ENCODE results near the gene SNX18. TPM values are rescaled to one million over a fixed set of nuclear protein-coding genes. Genes with fewer than 3 reads are reported as not detected.

The SNX18 gene
- total RNA-seq, 4 donors from 2014 or later, result 26.3 to 36.3 (median 30.6) TPM

- Histone ChIP-seq H3K4me3 (no peak overlapping the region), H3K4me1 (peaks cover 0 to 17% (median 10%) of the 10 kb centered on the region in 3 donors), H3K9me3 (no peaks in the 10 kb centered on the region), H3K27ac (no peak overlapping the region), H3K27me3 (peaks cover 0 to 14% (median 0%) of the 10 kb centered on the region in 4 donors), H3K36me3 (no peaks in the 10 kb centered on the region)
- WGBS, 2 donors, result 82 to 83% methylated on average over 2 of the region's 2 CpGs
- TF ChIP-seq CTCF (IDR thresholded peaks at IDR 0.05), result no peak
- TF ChIP-seq POLR2A (IDR thresholded peaks at IDR 0.05), result no peak
- intact Hi-C loops (cut with DNase I), result no loop called here
- no peak for DNase-seq
Observed at GRCh38 chr5:54567996-54568395, 50.4 kb downstream of the SNX18 start.

GRCh38 chr5:54570916-54571315, 53.4 kb downstream of the SNX18 start:
- Histone ChIP-seq H3K4me3 (no peak overlapping the region), H3K27me3 (peaks cover 0 to 24% (median 0%) of the 10 kb centered on the region in 4 donors), H3K36me3 (no peaks in the 10 kb centered on the region), H3K27ac (no peak overlapping the region), H3K9me3 (no peaks in the 10 kb centered on the region), H3K4me1 (peaks cover 0 to 17% (median 10%) of the 10 kb centered on the region in 3 donors)
- no peak for DNase-seq
- intact Hi-C loops (cut with DNase I), result no loop called here
- TF ChIP-seq POLR2A (IDR thresholded peaks at IDR 0.05) (no peak), CTCF (IDR thresholded peaks at IDR 0.05) (no peak)
- WGBS, 2 donors, result 28 to 32% methylated on average over 2 to 5 of the region's 5 CpGs

DNA sequence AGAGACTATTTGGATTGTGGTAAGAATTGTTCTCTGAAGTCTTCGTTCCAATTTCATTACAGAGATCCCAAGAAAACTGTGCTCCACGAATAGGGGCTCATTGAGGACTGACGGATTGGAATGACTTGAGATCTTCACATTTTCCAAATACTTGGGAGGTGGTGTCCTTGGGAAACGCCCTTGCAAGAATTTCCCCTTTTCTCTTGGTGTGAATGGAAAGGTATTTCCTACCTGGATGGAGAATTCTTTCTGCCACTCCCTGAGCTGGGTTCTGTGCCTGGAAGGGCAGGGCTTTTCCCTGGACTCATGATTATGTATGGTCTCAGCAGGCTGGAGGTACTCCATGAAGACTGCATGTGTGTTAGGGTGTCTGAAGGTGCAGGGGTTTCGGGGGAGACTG, 53.9 kb downstream of the SNX18 start:
- Histone ChIP-seq H3K27me3 (peaks cover 0 to 29% (median 0%) of the 10 kb centered on the region in 4 donors), H3K36me3 (no peaks in the 10 kb centered on the region), H3K4me1 (peaks cover 0 to 17% (median 10%) of the 10 kb centered on the region in 3 donors), H3K4me3 (no peak overlapping the region), H3K27ac (no peak overlapping the region), H3K9me3 (no peaks in the 10 kb centered on the region)
- intact Hi-C loops (cut with DNase I), result no loop called here
- no peak for TF ChIP-seq CTCF (IDR thresholded peaks at IDR 0.05)
- TF ChIP-seq POLR2A (IDR thresholded peaks at IDR 0.05), result no peak
- 76 to 79% methylated on average over 5 of the region's 5 CpGs for WGBS, 2 donors
- no peak for DNase-seq

DNA sequence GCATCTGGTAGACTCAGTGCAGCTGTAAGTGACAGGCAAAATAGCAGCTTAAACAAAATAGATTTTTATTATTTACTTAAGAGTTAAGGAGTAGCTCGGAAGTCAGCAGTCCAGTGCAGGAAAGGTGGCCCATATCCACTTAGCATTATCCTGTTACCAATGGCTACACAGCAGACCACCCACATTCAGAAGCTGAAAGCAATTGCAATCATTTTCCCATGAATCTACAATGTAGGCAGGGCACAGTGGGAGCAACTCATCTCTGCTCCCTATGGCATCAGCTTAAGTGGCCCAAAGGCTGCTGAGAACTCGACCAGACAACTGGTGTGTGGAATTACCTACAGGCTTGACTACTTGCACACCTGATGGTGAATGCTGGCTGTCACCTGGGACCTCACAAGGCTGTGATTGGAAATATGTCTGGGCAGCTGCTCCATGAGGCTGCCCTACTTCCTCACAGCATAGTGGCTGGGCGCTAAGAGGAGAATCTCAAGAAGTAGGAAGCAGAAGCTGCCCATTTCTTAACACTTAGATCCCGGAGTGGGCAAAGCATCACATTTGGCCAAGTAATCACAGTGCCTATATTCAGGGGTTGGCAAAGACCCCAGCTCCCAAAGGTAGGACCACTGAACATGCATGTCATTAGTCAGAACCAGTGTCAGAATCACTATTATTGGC, 56.4 kb downstream of the SNX18 start:
- H3K36me3 ChIP-seq, result no peaks in the 10 kb centered on the region
- WGBS, 2 donors, result 77 to 86% methylated on average over 3 to 4 of the region's 4 CpGs
- no peaks in the 10 kb centered on the region for H3K9me3 ChIP-seq
- H3K27ac ChIP-seq, result no peak overlapping the region
- H3K27me3 ChIP-seq, result peaks cover 0 to 15% (median 0%) of the 10 kb centered on the region in 4 donors
- DNase-seq, result no peak
- no peak for TF ChIP-seq CTCF (IDR thresholded peaks at IDR 0.05)
- TF ChIP-seq POLR2A (IDR thresholded peaks at IDR 0.05), result no peak
- H3K4me3 ChIP-seq, result no peak overlapping the region
- intact Hi-C loops (cut with DNase I), result no loop called here
- H3K4me1 ChIP-seq, result peaks cover 0 to 17% (median 10%) of the 10 kb centered on the region in 3 donors

- no peak for DNase-seq
Observed at GRCh38 chr5:54577528-54577927, 60.0 kb downstream of the SNX18 start.

More at GRCh38 chr5:54577528-54577927, 60.0 kb downstream of the SNX18 start:
- no peaks in the 10 kb centered on the region for H3K9me3 ChIP-seq
- H3K4me3 ChIP-seq, result no peak overlapping the region
- no peak for TF ChIP-seq CTCF (IDR thresholded peaks at IDR 0.05)
- no peak for TF ChIP-seq POLR2A (IDR thresholded peaks at IDR 0.05)
- H3K27ac ChIP-seq, result no peak overlapping the region
- H3K4me1 ChIP-seq, result peaks cover 0 to 18% (median 0%) of the 10 kb centered on the region in 3 donors
- peaks cover 0 to 15% (median 0%) of the 10 kb centered on the region in 4 donors for H3K27me3 ChIP-seq
- WGBS, 2 donors, result 75 to 93% methylated on average over 4 to 5 of the region's 5 CpGs
- intact Hi-C loops (cut with DNase I), result no loop called here
- H3K36me3 ChIP-seq, result no peaks in the 10 kb centered on the region

Data from esophagus squamous epithelium (tissue), 5 donors.